ENCODE data around the gene COL23A1. TPM values are rescaled to one million over a fixed set of nuclear protein-coding genes. Genes with fewer than 3 reads are reported as not detected.

COL23A1 gene
- total RNA-seq, 1 experiment from 2014 or later: not detected

GRCh38 chr5:178267876-178268275 is 322.3 kb downstream of the COL23A1 start:
- TF ChIP-seq EZH2phosphoT487 (IDR thresholded peaks at IDR 0.05; ENCODE audit: borderline replicate concordance, low read length) (no peak), EZH2 (IDR thresholded peaks at IDR 0.05; ENCODE audit: low read length, unreplicated experiment) (no peak)
- Histone ChIP-seq H3K9me2 (replicated peaks; ENCODE audit: low read length) (no peaks in the 10 kb centered on the region), H4K20me1 (ENCODE audit: low read length) (no peaks in the 10 kb centered on the region), H2AFZ (ENCODE audit: low read length) (no peak overlapping the region), H3K27ac (ENCODE audit: low read length) (no peak overlapping the region), H3K9ac (ENCODE audit: low read length) (no peak overlapping the region), H3K4me3 (ENCODE audit: low read length) (no peak overlapping the region), H3K36me3 (ENCODE audit: low read depth, low read length) (no peaks in the 10 kb centered on the region), H3F3A (ENCODE audit: low read length, unreplicated experiment) (no peaks in the 10 kb centered on the region), H3K4me2 (ENCODE audit: low read length) (no peak overlapping the region), H3K79me2 (ENCODE audit: low read length) (no peaks in the 10 kb centered on the region), H3K4me1 (ENCODE audit: insufficient read depth, low read length) (no peaks in the 10 kb centered on the region), H3K27me3 (ENCODE audit: low read length) (no peaks in the 10 kb centered on the region), H3K9me3 (ENCODE audit: low read length) (no peaks in the 10 kb centered on the region)
- DNase-seq: no peak
- ChIA-PET CTCF (no interaction called here), POLR2A (ENCODE audit: unreplicated experiment) (no interaction called here)
- intact Hi-C loops (cut with micrococcal nuclease): no loop called here
- no TSS peak for BruUV-seq (replicated peaks)
- ATAC-seq: no peak

GRCh38 chr5:178267245-178267644 is 322.9 kb downstream of the COL23A1 start:
- CTCF ChIA-PET: no interaction called here
- no TSS peak for BruUV-seq (replicated peaks)
- H3K27me3 ChIP-seq (ENCODE audit: low read length): no peaks in the 10 kb centered on the region

DNA sequence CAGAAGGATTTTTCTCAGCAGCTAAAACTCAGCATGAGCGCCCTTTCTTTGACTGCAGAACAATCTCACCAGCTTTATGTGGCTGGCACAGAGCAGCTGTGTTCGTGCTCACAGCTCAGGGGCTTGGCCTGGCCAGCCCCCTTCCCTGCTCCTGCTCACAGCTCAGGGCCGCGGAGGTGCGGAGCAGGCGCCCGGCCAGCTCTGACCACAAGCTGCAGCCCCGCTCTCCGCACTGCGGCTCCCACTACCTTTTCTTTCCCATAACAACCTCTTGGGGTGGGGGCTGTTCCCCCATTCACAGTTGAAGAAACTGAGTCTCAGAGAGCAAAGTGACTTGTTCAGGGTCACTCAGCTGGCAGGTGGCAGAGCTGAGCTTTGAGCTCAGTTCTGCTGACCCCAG is 323.6 kb downstream of the COL23A1 start:
- TF ChIP-seq CTCF (conservative IDR thresholded peaks at IDR 0.05; ENCODE audit: low read depth, low read length) (no peak), EZH2phosphoT487 (IDR thresholded peaks at IDR 0.05; ENCODE audit: borderline replicate concordance, low read length) (no peak), EZH2 (IDR thresholded peaks at IDR 0.05; ENCODE audit: low read length, unreplicated experiment) (no peak)
- CTCF ChIA-PET: no interaction called here
- no TSS peak for BruUV-seq (replicated peaks)

More at GRCh38 chr5:178267245-178267644, 322.9 kb downstream of the COL23A1 start:
- no peak overlapping the region for H3K9ac ChIP-seq (ENCODE audit: low read length)
- H3K36me3 ChIP-seq (ENCODE audit: low read depth, low read length): no peaks in the 10 kb centered on the region
- H3K4me3 ChIP-seq (ENCODE audit: low read length): no peak overlapping the region
- H3F3A ChIP-seq (ENCODE audit: low read length, unreplicated experiment): no peaks in the 10 kb centered on the region
- H3K4me1 ChIP-seq (ENCODE audit: insufficient read depth, low read length): no peaks in the 10 kb centered on the region
- H3K9me2 ChIP-seq (replicated peaks; ENCODE audit: low read length): no peaks in the 10 kb centered on the region
- TF ChIP-seq EZH2 (IDR thresholded peaks at IDR 0.05; ENCODE audit: low read length, unreplicated experiment) (no peak), CTCF (conservative IDR thresholded peaks at IDR 0.05; ENCODE audit: low read depth, low read length) (no peak), EZH2phosphoT487 (IDR thresholded peaks at IDR 0.05; ENCODE audit: borderline replicate concordance, low read length) (no peak)
- no peak overlapping the region for H3K27ac ChIP-seq (ENCODE audit: low read length)
- no peaks in the 10 kb centered on the region for H3K79me2 ChIP-seq (ENCODE audit: low read length)
- no peaks in the 10 kb centered on the region for H3K9me3 ChIP-seq (ENCODE audit: low read length)
- intact Hi-C loops (cut with micrococcal nuclease): no loop called here
- no peak overlapping the region for H3K4me2 ChIP-seq (ENCODE audit: low read length)
- no peak overlapping the region for H2AFZ ChIP-seq (ENCODE audit: low read length)
- no peaks in the 10 kb centered on the region for H4K20me1 ChIP-seq (ENCODE audit: low read length)
- POLR2A ChIA-PET (ENCODE audit: unreplicated experiment): no interaction called here
- no peak for ATAC-seq
- no peak for DNase-seq

More for the DNA sequence above, 323.6 kb downstream of the COL23A1 start:
- intact Hi-C loops (cut with micrococcal nuclease): no loop called here
- Histone ChIP-seq H3K4me1 (ENCODE audit: insufficient read depth, low read length) (no peaks in the 10 kb centered on the region), H3K9me2 (replicated peaks; ENCODE audit: low read length) (no peaks in the 10 kb centered on the region), H3K36me3 (ENCODE audit: low read depth, low read length) (no peaks in the 10 kb centered on the region), H3K27me3 (ENCODE audit: low read length) (no peaks in the 10 kb centered on the region), H2AFZ (ENCODE audit: low read length) (no peak overlapping the region), H3K4me3 (ENCODE audit: low read length) (no peak overlapping the region), H3K27ac (ENCODE audit: low read length) (no peak overlapping the region), H4K20me1 (ENCODE audit: low read length) (no peaks in the 10 kb centered on the region), H3K9me3 (ENCODE audit: low read length) (no peaks in the 10 kb centered on the region), H3F3A (ENCODE audit: low read length, unreplicated experiment) (no peaks in the 10 kb centered on the region), H3K9ac (ENCODE audit: low read length) (no peak overlapping the region), H3K79me2 (ENCODE audit: low read length) (no peaks in the 10 kb centered on the region), H3K4me2 (ENCODE audit: low read length) (no peak overlapping the region)
- POLR2A ChIA-PET (ENCODE audit: unreplicated experiment): no interaction called here
- DNase-seq (no peak), ATAC-seq (no peak)

Data from PC-3 (cell line).